GM12865 (cell line): ENCODE data around the gene DAPK2.

Experiments used
- DNase-seq: peaks from one replicate; pipeline ENCODE4 v3.0.0; 2010; ENCODE audit warnings: low read depth
- H3K4me3 ChIP-seq: 2 replicates; pipeline ENCODE4 v1.5.1; 2011; ENCODE audit warnings: mild to moderate bottlenecking, low read depth, low read length, control low read depth
- CTCF ChIP-seq: IDR thresholded peaks from 2 replicates; pipeline ENCODE4 v1.5.1; 2011; ENCODE audit warnings: low read length, control low read depth, low read depth, inconsistent platforms; ENCODE audit not compliant: insufficient read depth; ENCODE audit errors: missing control alignments

Gene DAPK2

GRCh38 chr15:63872759-63873510, 173.3 kb downstream of the DAPK2 start:
- no peak for DNase-seq
- H3K4me3 ChIP-seq = no peak overlapping the region
- TF ChIP-seq CTCF = no peak

GRCh38 chr15:63870487-63871209, 175.6 kb downstream of the DAPK2 start:
- TF ChIP-seq CTCF = no peak
- H3K4me3 ChIP-seq = no peak overlapping the region
- no peak for DNase-seq

- peak; percentile 56 for DNase-seq
- H3K4me3 ChIP-seq = no peak overlapping the region
- no peak for TF ChIP-seq CTCF
Observed at GRCh38 chr15:63870043-63870394, 176.3 kb downstream of the DAPK2 start.

- no peak for TF ChIP-seq CTCF
Observed at GRCh38 chr15:63869371-63870042, 176.8 kb downstream of the DAPK2 start.

GRCh38 chr15:63864186-63864585, 182.1 kb downstream of the DAPK2 start:
- no peak for TF ChIP-seq CTCF
- no peak for DNase-seq
- no peak overlapping the region for H3K4me3 ChIP-seq

More at GRCh38 chr15:63869371-63870042, 176.8 kb downstream of the DAPK2 start:
- no peak overlapping the region for H3K4me3 ChIP-seq
- DNase-seq = no peak

- TF ChIP-seq CTCF = no peak
- H3K4me3 ChIP-seq = no peak overlapping the region
- no peak for DNase-seq
Observed at GRCh38 chr15:63861946-63862517, 184.3 kb downstream of the DAPK2 start.
